Bronchial epithelial cell (primary cell): ENCODE results near the gene TMEM270. TPM values are rescaled to one million over a fixed set of nuclear protein-coding genes. Genes with fewer than 3 reads are reported as not detected.

Experiments used
- DNase-seq: peaks from one replicate; pipeline ENCODE4 v3.0.0-alpha.2; 2010; ENCODE audit warnings: low read depth
- FAIRE-seq: peaks from 2 replicates; lab custom pipeline; 2011; peaks lifted over from hg19 to GRCh38; lab: Jason Lieb, UNC
- H3K27me3 ChIP-seq: 2 replicates; pipeline ENCODE4 v1.5.1; 2011; ENCODE audit warnings: low read length; ENCODE audit not compliant: control insufficient read depth, insufficient read depth
- H3K36me3 ChIP-seq: 2 replicates; pipeline ENCODE4 v1.5.1; 2011; ENCODE audit warnings: low read length; ENCODE audit not compliant: control insufficient read depth, insufficient read depth
- H3K4me3 ChIP-seq: 2 replicates; pipeline ENCODE4 v1.5.1; 2011; ENCODE audit warnings: mild to moderate bottlenecking, low read depth, low read length, control low read depth
- CTCF ChIP-seq: IDR thresholded peaks from 2 replicates; pipeline ENCODE4 v1.5.1; 2011; ENCODE audit warnings: mild to moderate bottlenecking, moderate library complexity, low read length, control low read depth, inconsistent platforms; ENCODE audit not compliant: insufficient read depth, severe bottlenecking
- total RNA-seq: library from RNA; depleted of rRNA; stranded (reverse); fragments of >200 nt; gene quantifications from 2 replicates; pipeline ENCODE4 v1.2.1, GENCODE V29; 2014

TMEM270 gene
- total RNA-seq, 1 donor from 2014 or later = not detected

GRCh38 chr7:73896454-73896853, 35.5 kb downstream of the TMEM270 start:
- FAIRE-seq = no peak
- Histone ChIP-seq H3K4me3 (no peak overlapping the region), H3K36me3 (no peaks in the 10 kb centered on the region), H3K27me3 (no peaks in the 10 kb centered on the region)
- TF ChIP-seq CTCF = no peak
- peak; percentile 53 for DNase-seq

- Histone ChIP-seq H3K36me3 (no peaks in the 10 kb centered on the region), H3K4me3 (no peak overlapping the region), H3K27me3 (no peaks in the 10 kb centered on the region)
- no peak for TF ChIP-seq CTCF
- FAIRE-seq = no peak
- no peak for DNase-seq
Observed at GRCh38 chr7:73899731-73900142, 38.8 kb downstream of the TMEM270 start.

GRCh38 chr7:73900286-73900685, 39.3 kb downstream of the TMEM270 start:
- DNase-seq = no peak
- no peak for FAIRE-seq
- no peaks in the 10 kb centered on the region for H3K36me3 ChIP-seq
- H3K27me3 ChIP-seq = no peaks in the 10 kb centered on the region
- no peak overlapping the region for H3K4me3 ChIP-seq
- TF ChIP-seq CTCF = no peak

- H3K27me3 ChIP-seq = no peaks in the 10 kb centered on the region
Observed at GRCh38 chr7:73901231-73901822, 40.4 kb downstream of the TMEM270 start.

GRCh38 chr7:73901823-73902597, 41.1 kb downstream of the TMEM270 start:
- FAIRE-seq = no peak
- DNase-seq = no peak
- Histone ChIP-seq H3K4me3 (no peak overlapping the region), H3K36me3 (no peaks in the 10 kb centered on the region), H3K27me3 (no peaks in the 10 kb centered on the region)
- no peak for TF ChIP-seq CTCF

More at GRCh38 chr7:73901231-73901822, 40.4 kb downstream of the TMEM270 start:
- no peak for TF ChIP-seq CTCF
- Histone ChIP-seq H3K4me3 (no peak overlapping the region), H3K36me3 (no peaks in the 10 kb centered on the region)
- FAIRE-seq (no peak), DNase-seq (no peak)
